Femur (tissue), 1 donor: ENCODE measurements around the gene ASTN2.

Experiments
- DNase-seq: peaks from one replicate; pipeline ENCODE4 v3.0.0-alpha.2; 2017

ASTN2 gene

GRCh38 chr9:117414220-117414905 lies 494 bp downstream of the ASTN2 start:
- no peak for DNase-seq

- DNase-seq, result no peak
These were observed 1.3 kb downstream of the ASTN2 start for GRCh38 chr9:117413346-117414219.

- DNase-seq, result no peak
These were observed 2.0 kb downstream of the ASTN2 start for GRCh38 chr9:117412841-117413240.

GRCh38 chr9:117412006-117412715 lies 2.7 kb downstream of the ASTN2 start:
- DNase-seq, result no peak

GRCh38 chr9:117411547-117411946 lies 3.3 kb downstream of the ASTN2 start:
- DNase-seq, result no peak

- DNase-seq, result no peak
These were observed 5.5 kb downstream of the ASTN2 start for GRCh38 chr9:117409321-117409720.

- DNase-seq, result no peak
These were observed 7.3 kb downstream of the ASTN2 start for GRCh38 chr9:117407436-117408022.

GRCh38 chr9:117405950-117406705 lies 8.7 kb downstream of the ASTN2 start:
- DNase-seq, result no peak

- no peak for DNase-seq
These were observed 11.0 kb downstream of the ASTN2 start for GRCh38 chr9:117403848-117404247.

- DNase-seq, result no peak
These were observed 11.4 kb downstream of the ASTN2 start for GRCh38 chr9:117403403-117403811.

GRCh38 chr9:117400171-117400570 lies 14.7 kb downstream of the ASTN2 start:
- DNase-seq, result no peak

GRCh38 chr9:117395151-117395650 lies 19.7 kb downstream of the ASTN2 start:
- no peak for DNase-seq

GRCh38 chr9:117394655-117395054 lies 20.2 kb downstream of the ASTN2 start:
- DNase-seq, result no peak

GRCh38 chr9:117392992-117393391 lies 21.9 kb downstream of the ASTN2 start:
- no peak for DNase-seq

GRCh38 chr9:117387422-117387821 lies 27.4 kb downstream of the ASTN2 start:
- DNase-seq, result no peak

- no peak for DNase-seq
These were observed 35.5 kb downstream of the ASTN2 start for GRCh38 chr9:117379341-117379740.

GRCh38 chr9:117377046-117377445 lies 37.8 kb downstream of the ASTN2 start:
- DNase-seq, result no peak

GRCh38 chr9:117375956-117376355 lies 38.9 kb downstream of the ASTN2 start:
- no peak for DNase-seq

GRCh38 chr9:117374076-117374725 lies 40.7 kb downstream of the ASTN2 start:
- no peak for DNase-seq

GRCh38 chr9:117368684-117369230 lies 46.1 kb downstream of the ASTN2 start:
- DNase-seq, result no peak

- DNase-seq, result no peak
These were observed 49.4 kb downstream of the ASTN2 start for GRCh38 chr9:117365438-117365837.
